Measurements from ENCODE around the gene CLCA2. TPM values are rescaled to one million over a fixed set of nuclear protein-coding genes. Genes with fewer than 3 reads are reported as not detected.

The CLCA2 gene
- total and polyA plus RNA-seq, 2 of the 8 experiments (the other 6 are each of a cell fraction or from before 2014, with no cell fraction given), result not detected

DNA sequence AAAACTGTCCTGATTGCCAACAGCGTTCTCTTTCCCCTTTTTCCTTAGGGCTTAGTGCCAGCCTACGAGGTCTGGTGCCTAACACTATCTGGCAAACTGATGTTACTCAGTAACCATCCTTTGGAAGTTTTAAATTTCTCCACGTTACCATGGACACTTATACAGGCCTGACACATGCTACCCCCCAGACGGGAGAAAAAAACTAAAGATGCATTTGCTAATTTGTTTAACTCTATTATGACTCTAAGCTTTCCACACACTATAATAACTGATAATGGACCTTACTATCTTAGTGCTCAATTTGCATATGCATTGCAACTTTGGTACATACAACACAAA is 81.6 kb downstream of the CLCA2 start:
- Histone ChIP-seq H2BK20ac (ENCODE audit: low read length) (no peak overlapping the region), H3K18ac (ENCODE audit: extremely low read depth, low read length) (no peak overlapping the region), H3K36me3 (ENCODE audit: control insufficient read depth in 2 of 4, insufficient read depth in 4 of 4, low read length in 3 of 4) (no peaks in the 10 kb centered on the region), H3K9me3 (ENCODE audit: insufficient read depth in 2 of 2, low read depth in 1 of 2, low read length in 1 of 2) (peaks cover 0 to 2% of the 10 kb centered on the region in 2 experiments; a peak in 1 of 4 replicates), H2BK120ac (replicated peaks; ENCODE audit: low read depth, low read length) (no peak overlapping the region), H4K8ac (ENCODE audit: extremely low read depth, insufficient read depth, low read length) (no peak overlapping the region), H3K23me2 (ENCODE audit: low read depth, low read length) (no peaks in the 10 kb centered on the region), H3K27ac (ENCODE audit: low read depth, low read length) (no peak overlapping the region), H4K5ac (ENCODE audit: insufficient read length, low read depth, low read length) (no peak overlapping the region), H2BK5ac (ENCODE audit: low read depth, low read length) (no peak overlapping the region), H3K4ac (replicated peaks; ENCODE audit: insufficient read length, low read depth, low read length) (no peak overlapping the region), H2AFZ (ENCODE audit: low read length) (no peak overlapping the region), H2AK5ac (ENCODE audit: low read depth, low read length) (no peak overlapping the region), H3K23ac (ENCODE audit: insufficient read length) (no peak overlapping the region), H3K27me3 (replicated peaks in 1 of 4; ENCODE audit: control insufficient read depth in 3 of 4, extremely low read depth in 1 of 4, insufficient read depth in 3 of 4, low read length in 3 of 4) (no peaks in the 10 kb centered on the region; a peak in 1 of 7 replicates), H2BK15ac (ENCODE audit: low read length) (no peak overlapping the region; the same call in 1 of the 2 replicates), H2BK12ac (ENCODE audit: low read depth, low read length) (no peak overlapping the region; the same call in 1 of the 2 replicates), H3K14ac (ENCODE audit: insufficient read length) (no peak overlapping the region), H3K56ac (replicated peaks; ENCODE audit: insufficient read length, low read depth, low read length) (no peak overlapping the region), H3K9ac (replicated peaks in 1 of 4; ENCODE audit: extremely low read depth in 1 of 4, low read depth in 3 of 4, low read length in 3 of 4) (no peak overlapping the region), H3K79me2 (ENCODE audit: control insufficient read depth in 1 of 2, insufficient read depth in 2 of 2, low read length in 2 of 2) (no peaks in the 10 kb centered on the region), H4K20me1 (replicated peaks in 1 of 2; ENCODE audit: control insufficient read depth in 1 of 2, insufficient read depth in 2 of 2, low read length in 2 of 2) (no peaks in the 10 kb centered on the region), H3K4me3 (ENCODE audit: extremely low read depth in 1 of 4, insufficient read depth in 2 of 4, low read depth in 3 of 4, low read length in 4 of 4) (no peak overlapping the region), H3K4me1 (replicated peaks in 1 of 4; ENCODE audit: control insufficient read depth in 3 of 4, insufficient read depth in 4 of 4, low read length in 3 of 4) (peaks cover 13 to 21% (median 15%) of the 10 kb centered on the region in 4 experiments), H3K4me2 (ENCODE audit: insufficient read depth in 1 of 2, low read depth in 2 of 2, low read length in 2 of 2) (no peak overlapping the region), H4K91ac (replicated peaks; ENCODE audit: insufficient read length, low read length) (no peak overlapping the region), H3K79me1 (ENCODE audit: low read depth, low read length) (no peaks in the 10 kb centered on the region)
- no peak for TF ChIP-seq TCF12 (IDR thresholded peaks at IDR 0.05; ENCODE audit: low read depth, low read length)
- TF ChIP-seq CTBP2 (IDR thresholded peaks at IDR 0.05; ENCODE audit: borderline replicate concordance, insufficient read depth, insufficient read length, low read length), result no peak
- TF ChIP-seq TAF7 (optimal IDR thresholded peaks at IDR 0.05; ENCODE audit: borderline replicate concordance, low read depth, low read length), result no peak
- no peak for TF ChIP-seq NRF1 (IDR thresholded peaks at IDR 0.05; ENCODE audit: low read depth, low read length)
- TF ChIP-seq KDM5A (IDR thresholded peaks at IDR 0.05; ENCODE audit: low read length), result no peak
- no peak for TF ChIP-seq SP1 (IDR thresholded peaks at IDR 0.05; ENCODE audit: low read depth, low read length)
- TF ChIP-seq, protein P1, sequence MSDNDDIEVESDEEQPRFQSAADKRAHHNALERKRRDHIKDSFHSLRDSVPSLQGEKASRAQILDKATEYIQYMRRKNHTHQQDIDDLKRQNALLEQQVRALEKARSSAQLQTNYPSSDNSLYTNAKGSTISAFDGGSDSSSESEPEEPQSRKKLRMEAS (IDR thresholded peaks at IDR 0.05), result no peak
- TF ChIP-seq PHF8 (conservative IDR thresholded peaks at IDR 0.05; ENCODE audit: low read depth, low read length), result no peak
- TF ChIP-seq YY1 (IDR thresholded peaks at IDR 0.05; ENCODE audit: low read depth, low read length), result no peak
- TF ChIP-seq POLR2AphosphoS5 (IDR thresholded peaks at IDR 0.05; ENCODE audit: low read depth, low read length), result no peak
- no peak for TF ChIP-seq BCL11A (IDR thresholded peaks at IDR 0.05; ENCODE audit: low read depth in 2 of 2, low read length in 2 of 2)
- TF ChIP-seq, protein P2, sequence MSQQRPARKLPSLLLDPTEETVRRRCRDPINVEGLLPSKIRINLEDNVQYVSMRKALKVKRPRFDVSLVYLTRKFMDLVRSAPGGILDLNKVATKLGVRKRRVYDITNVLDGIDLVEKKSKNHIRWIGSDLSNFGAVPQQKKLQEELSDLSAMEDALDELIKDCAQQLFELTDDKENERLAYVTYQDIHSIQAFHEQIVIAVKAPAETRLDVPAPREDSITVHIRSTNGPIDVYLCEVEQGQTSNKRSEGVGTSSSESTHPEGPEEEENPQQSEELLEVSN (IDR thresholded peaks at IDR 0.05), result no peak
- WGBS, 2 experiments (ENCODE audit: extremely low coverage in 1 of 2, insufficient coverage in 1 of 2, insufficient read length in 1 of 2, insufficient replicate concordance in 2 of 2, low coverage in 1 of 2, low lambda C conversion rate in 2 of 2, missing lambda C conversion rate in 1 of 2), result 93% methylated on average over 4 of the region's 4 CpGs; no CpG with 5 or more reads in 1 of the 2 experiments
- DNase-seq (ENCODE audit: low read depth in 1 of 2, low spot score in 2 of 2), result no peak
- no peak for FAIRE-seq
- CTCF ChIA-PET (ENCODE audit: partially characterized antibody), result interaction anchor here (0.6 to 8.1 kb wide), 20 partner anchors 9 to 656 kb away, joined by 3 to 79 read pairs (median 4); partner anchors contain the start of genes CLCA2 and SH3GLB1
- POLR2A ChIA-PET (ENCODE audit: partially characterized antibody), result interaction anchor here (1.6 kb wide), 1 partner anchor 199 kb away, joined by 8 read pairs; the partner anchor contains the start of gene SH3GLB1

Measured in H1 (cell line).